Activated CD4-positive, alpha-beta T cell treated with anti-CD3 and anti-CD28 coated beads, Interleukin-2, amount 10 ng/mL, durations not matched to agents 24 days and 14 days (primary cell): Measurements from ENCODE around the gene PDZK1IP1. TPM values are rescaled to one million over a fixed set of nuclear protein-coding genes. Genes with fewer than 3 reads are reported as not detected.
"Not testable (repeated sequence)": the region's sequence is repeated elsewhere in the genome, so short reads cannot be mapped to it uniquely, and the experiment has no call there.

Experiments
- DNase-seq: peaks from one replicate; pipeline ENCODE4 v3.0.0; 2022
- H3K27ac Mint-ChIP-seq: one replicate; pipeline ENCODE4 v1.8.0; 2022; ENCODE audit warnings: mild to moderate bottlenecking, mixed read lengths
- H3K27me3 Mint-ChIP-seq: one replicate; pipeline ENCODE4 v1.8.0; 2022; ENCODE audit warnings: mixed read lengths
- H3K36me3 Mint-ChIP-seq: one replicate; pipeline ENCODE4 v1.8.0; 2022; ENCODE audit warnings: low read depth, mild to moderate bottlenecking, mixed read lengths
- H3K4me1 Mint-ChIP-seq: one replicate; pipeline ENCODE4 v1.8.0; 2021; ENCODE audit warnings: mixed read lengths
- H3K4me3 Mint-ChIP-seq: one replicate; pipeline ENCODE4 v1.8.0; 2022; ENCODE audit warnings: mild to moderate bottlenecking, moderate library complexity, mixed read lengths
- H3K9me3 Mint-ChIP-seq: one replicate; pipeline ENCODE4 v1.8.0; 2021; ENCODE audit warnings: mixed read lengths
- intact Hi-C: fragments of 100-400 bp; cut with micrococcal nuclease; formaldehyde crosslinking; loops from one replicate; pipeline ENCODE4 v1.15.1; 2023
- total RNA-seq: library from RNA; stranded (reverse); gene quantifications from 2 replicates; pipeline ENCODE4 v1.2.3, GENCODE V29; 2022

Gene PDZK1IP1
- total RNA-seq, 1 donor from 2014 or later: not detected

- Mint-ChIP-seq H3K4me1 (peaks cover 2% of the 10 kb centered on the region), H3K27me3 (peaks cover under 1% of the 10 kb centered on the region), H3K36me3 (no peaks in the 10 kb centered on the region), H3K27ac (no peak overlapping the region), H3K4me3 (no peak overlapping the region), H3K9me3 (no peaks in the 10 kb centered on the region)
- intact Hi-C loops: no loop called here
- no peak for DNase-seq
These were observed 25.9 kb upstream of the PDZK1IP1 start for GRCh38 chr1:47215713-47216112.

- Mint-ChIP-seq H3K4me3 (no peak overlapping the region), H3K27ac (no peak overlapping the region), H3K27me3 (peaks cover 3% of the 10 kb centered on the region), H3K9me3 (no peaks in the 10 kb centered on the region), H3K4me1 (peaks cover 2% of the 10 kb centered on the region), H3K36me3 (no peaks in the 10 kb centered on the region)
- intact Hi-C loops: no loop called here
- no peak for DNase-seq
These were observed 24.7 kb upstream of the PDZK1IP1 start for GRCh38 chr1:47214549-47214948.

GRCh38 chr1:47213230-47213963 is 23.6 kb upstream of the PDZK1IP1 start:
- peaks cover 3% of the 10 kb centered on the region for H3K27me3 Mint-ChIP-seq
- intact Hi-C loops: no loop called here
- H3K4me3 Mint-ChIP-seq: no peak overlapping the region
- no peak overlapping the region for H3K27ac Mint-ChIP-seq
- no peaks in the 10 kb centered on the region for H3K9me3 Mint-ChIP-seq
- no peak for DNase-seq
- H3K4me1 Mint-ChIP-seq: peaks cover 2% of the 10 kb centered on the region
- no peaks in the 10 kb centered on the region for H3K36me3 Mint-ChIP-seq

- intact Hi-C loops: no loop called here
- DNase-seq: no peak
- H3K36me3 Mint-ChIP-seq: no peaks in the 10 kb centered on the region
- H3K27ac Mint-ChIP-seq: no peak overlapping the region
- peaks cover 3% of the 10 kb centered on the region for H3K27me3 Mint-ChIP-seq
- H3K4me1 Mint-ChIP-seq: peaks cover 2% of the 10 kb centered on the region
- no peak overlapping the region for H3K4me3 Mint-ChIP-seq
- no peaks in the 10 kb centered on the region for H3K9me3 Mint-ChIP-seq
These were observed 22.9 kb upstream of the PDZK1IP1 start for GRCh38 chr1:47212636-47213229.

- intact Hi-C loops: no loop called here
- Mint-ChIP-seq H3K4me1 (peaks cover 2% of the 10 kb centered on the region), H3K4me3 (no peak overlapping the region), H3K36me3 (no peaks in the 10 kb centered on the region), H3K27ac (no peak overlapping the region), H3K27me3 (peaks cover 3% of the 10 kb centered on the region), H3K9me3 (no peaks in the 10 kb centered on the region)
- DNase-seq: no peak
These were observed 22.0 kb upstream of the PDZK1IP1 start for GRCh38 chr1:47211796-47212269.

- no peak overlapping the region for H3K4me3 Mint-ChIP-seq
- intact Hi-C loops: no loop called here
- peaks cover 6% of the 10 kb centered on the region for H3K27me3 Mint-ChIP-seq
- no peaks in the 10 kb centered on the region for H3K9me3 Mint-ChIP-seq
- H3K36me3 Mint-ChIP-seq: no peaks in the 10 kb centered on the region
- no peak overlapping the region for H3K27ac Mint-ChIP-seq
- H3K4me1 Mint-ChIP-seq: peaks cover 2% of the 10 kb centered on the region
- DNase-seq: no peak
These were observed 20.8 kb upstream of the PDZK1IP1 start for GRCh38 chr1:47210666-47211065.

GRCh38 chr1:47209725-47210325 is 20.0 kb upstream of the PDZK1IP1 start:
- Mint-ChIP-seq H3K27ac (no peak overlapping the region), H3K36me3 (no peaks in the 10 kb centered on the region), H3K27me3 (peaks cover 8% of the 10 kb centered on the region), H3K9me3 (no peaks in the 10 kb centered on the region), H3K4me1 (peaks cover 2% of the 10 kb centered on the region), H3K4me3 (no peak overlapping the region)
- DNase-seq: no peak
- intact Hi-C loops: no loop called here

GRCh38 chr1:47209091-47209490 is 19.3 kb upstream of the PDZK1IP1 start:
- peaks cover 14% of the 10 kb centered on the region for H3K27me3 Mint-ChIP-seq
- H3K36me3 Mint-ChIP-seq: no peaks in the 10 kb centered on the region
- DNase-seq: no peak
- intact Hi-C loops: no loop called here
- no peak overlapping the region for H3K4me3 Mint-ChIP-seq
- no peaks in the 10 kb centered on the region for H3K9me3 Mint-ChIP-seq
- H3K4me1 Mint-ChIP-seq: peaks cover 2% of the 10 kb centered on the region
- no peak overlapping the region for H3K27ac Mint-ChIP-seq

GRCh38 chr1:47208374-47208850 is 18.6 kb upstream of the PDZK1IP1 start:
- no peak overlapping the region for H3K27ac Mint-ChIP-seq
- H3K4me1 Mint-ChIP-seq: peaks cover 2% of the 10 kb centered on the region
- no peaks in the 10 kb centered on the region for H3K9me3 Mint-ChIP-seq
- H3K4me3 Mint-ChIP-seq: no peak overlapping the region
- no peaks in the 10 kb centered on the region for H3K36me3 Mint-ChIP-seq
- DNase-seq: no peak
- peaks cover 20% of the 10 kb centered on the region for H3K27me3 Mint-ChIP-seq
- intact Hi-C loops: no loop called here

GRCh38 chr1:47207803-47208373 is 18.1 kb upstream of the PDZK1IP1 start:
- intact Hi-C loops: no loop called here
- H3K36me3 Mint-ChIP-seq: no peaks in the 10 kb centered on the region
- H3K27me3 Mint-ChIP-seq: peaks cover 24% of the 10 kb centered on the region
- DNase-seq: no peak
- H3K4me1 Mint-ChIP-seq: peaks cover 2% of the 10 kb centered on the region
- no peaks in the 10 kb centered on the region for H3K9me3 Mint-ChIP-seq
- no peak overlapping the region for H3K4me3 Mint-ChIP-seq
- no peak overlapping the region for H3K27ac Mint-ChIP-seq

GRCh38 chr1:47205918-47206317 is 16.1 kb upstream of the PDZK1IP1 start:
- Mint-ChIP-seq H3K27me3 (peaks cover 30% of the 10 kb centered on the region), H3K9me3 (no peaks in the 10 kb centered on the region), H3K36me3 (no peaks in the 10 kb centered on the region), H3K4me1 (no peaks in the 10 kb centered on the region), H3K4me3 (no peak overlapping the region), H3K27ac (no peak overlapping the region)
- intact Hi-C loops: no loop called here
- DNase-seq: no peak

- not testable (repeated sequence) for H3K9me3 Mint-ChIP-seq
These were observed 13.7 kb upstream of the PDZK1IP1 start for GRCh38 chr1:47203504-47203903.

GRCh38 chr1:47201179-47201578 is 11.3 kb upstream of the PDZK1IP1 start:
- H3K27me3 Mint-ChIP-seq: peaks cover 44% of the 10 kb centered on the region

More at GRCh38 chr1:47203504-47203903, 13.7 kb upstream of the PDZK1IP1 start:
- H3K4me1 Mint-ChIP-seq, H3K36me3 Mint-ChIP-seq, H3K27ac Mint-ChIP-seq, H3K4me3 Mint-ChIP-seq, intact Hi-C loops, DNase-seq: not testable (repeated sequence)
- H3K27me3 Mint-ChIP-seq: peaks cover 42% of the 10 kb centered on the region

GRCh38 chr1:47198214-47198613 is 8.4 kb upstream of the PDZK1IP1 start:
- no peak overlapping the region for H3K27ac Mint-ChIP-seq
- no peak for DNase-seq
- intact Hi-C loops: no loop called here
- no peaks in the 10 kb centered on the region for H3K4me1 Mint-ChIP-seq
- H3K9me3 Mint-ChIP-seq: no peaks in the 10 kb centered on the region
- H3K27me3 Mint-ChIP-seq: peaks cover 29% of the 10 kb centered on the region
- H3K4me3 Mint-ChIP-seq: no peak overlapping the region
- no peaks in the 10 kb centered on the region for H3K36me3 Mint-ChIP-seq

More at GRCh38 chr1:47201179-47201578, 11.3 kb upstream of the PDZK1IP1 start:
- Mint-ChIP-seq H3K4me3 (no peak overlapping the region), H3K9me3 (no peaks in the 10 kb centered on the region), H3K27ac (no peak overlapping the region), H3K4me1 (no peaks in the 10 kb centered on the region), H3K36me3 (no peaks in the 10 kb centered on the region)
- intact Hi-C loops: no loop called here
- no peak for DNase-seq
